HG03432 (cell line): Measurements from ENCODE around the gene ATP5PB.

Source experiments
- ATAC-seq: cut with Tn5 transposase; IDR thresholded peaks from one replicate; pipeline ENCODE4 v1.9.1; 2021; ENCODE audit warnings: mild to moderate bottlenecking, moderate library complexity; ENCODE audit not compliant: unreplicated experiment

Gene ATP5PB

DNA sequence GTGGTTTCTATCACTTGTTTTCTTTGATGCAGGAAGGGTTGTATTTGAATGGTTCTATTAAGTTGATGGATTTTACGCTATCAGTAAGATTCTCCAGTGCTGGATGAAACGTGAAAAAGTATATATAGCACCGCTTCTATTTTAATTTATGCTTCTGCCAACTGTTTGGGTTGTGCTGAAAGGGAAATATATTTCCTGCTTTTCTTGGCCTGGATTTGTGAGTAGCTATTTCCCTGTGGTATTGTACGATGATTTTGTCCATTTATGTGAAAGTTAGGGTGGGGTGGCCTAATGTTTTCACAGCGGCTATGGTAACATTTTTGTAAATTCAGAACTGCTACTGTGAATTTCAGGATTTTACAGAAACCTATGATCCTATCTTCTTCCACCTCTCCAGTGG, 24.8 kb downstream of the ATP5PB start:
- no peak for ATAC-seq

DNA sequence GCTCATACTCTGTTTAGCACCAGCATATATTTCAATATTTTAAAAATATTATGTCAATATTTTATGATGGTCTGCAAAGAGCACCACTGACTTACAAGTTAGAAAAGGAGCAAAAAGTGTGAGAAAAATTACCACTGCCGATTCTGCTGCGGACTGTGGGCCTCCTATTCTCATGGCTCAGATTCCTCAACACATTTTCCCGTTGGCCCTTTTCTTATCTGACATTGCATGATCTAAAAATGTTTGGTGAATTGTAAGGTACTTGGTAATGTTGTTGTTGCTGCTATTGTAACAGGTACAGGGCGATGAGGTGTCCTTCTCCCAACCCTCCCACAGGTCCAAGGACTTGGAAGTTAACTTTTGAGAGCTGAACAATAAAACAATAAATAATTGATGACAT, 25.3 kb downstream of the ATP5PB start:
- no peak for ATAC-seq

DNA sequence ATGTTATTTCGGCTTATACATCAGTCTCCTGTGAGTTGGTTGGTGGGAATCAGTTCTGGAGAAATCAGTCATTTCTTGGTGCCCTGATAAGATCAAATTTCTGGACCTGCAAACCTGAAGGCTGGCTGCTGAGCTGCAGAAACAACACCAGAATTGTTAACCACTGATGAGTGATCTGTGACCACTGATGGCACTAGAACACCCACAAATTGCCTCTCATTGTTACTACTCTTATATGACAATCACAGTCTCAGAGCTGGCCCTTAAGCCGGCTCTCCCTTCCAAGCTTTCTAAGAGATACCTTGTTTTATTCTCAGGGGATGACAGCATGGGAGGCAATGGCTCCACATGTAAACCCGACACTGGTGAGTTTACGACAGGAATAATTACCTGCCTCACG, 26.4 kb downstream of the ATP5PB start:
- no peak for ATAC-seq

DNA sequence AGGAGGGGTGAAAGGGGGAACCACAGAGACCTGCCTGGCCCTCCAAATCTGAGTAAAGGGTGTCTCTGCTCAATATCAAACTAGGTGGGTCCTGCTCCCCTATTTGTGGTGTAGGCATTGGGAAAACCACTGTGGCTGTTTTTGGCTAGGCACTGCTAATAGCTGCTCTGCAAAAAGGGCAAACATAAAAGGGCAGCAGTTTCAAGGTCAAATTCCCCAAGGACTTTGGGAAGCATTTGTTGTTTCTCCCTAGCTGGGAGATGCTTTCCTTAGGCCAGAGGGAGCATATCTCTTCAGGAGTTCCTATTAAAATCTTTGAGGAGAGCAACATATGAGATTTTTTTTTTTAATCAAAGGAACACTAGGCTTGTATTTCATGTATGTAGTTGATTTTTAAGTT, 26.9 kb downstream of the ATP5PB start:
- ATAC-seq, result no peak

DNA sequence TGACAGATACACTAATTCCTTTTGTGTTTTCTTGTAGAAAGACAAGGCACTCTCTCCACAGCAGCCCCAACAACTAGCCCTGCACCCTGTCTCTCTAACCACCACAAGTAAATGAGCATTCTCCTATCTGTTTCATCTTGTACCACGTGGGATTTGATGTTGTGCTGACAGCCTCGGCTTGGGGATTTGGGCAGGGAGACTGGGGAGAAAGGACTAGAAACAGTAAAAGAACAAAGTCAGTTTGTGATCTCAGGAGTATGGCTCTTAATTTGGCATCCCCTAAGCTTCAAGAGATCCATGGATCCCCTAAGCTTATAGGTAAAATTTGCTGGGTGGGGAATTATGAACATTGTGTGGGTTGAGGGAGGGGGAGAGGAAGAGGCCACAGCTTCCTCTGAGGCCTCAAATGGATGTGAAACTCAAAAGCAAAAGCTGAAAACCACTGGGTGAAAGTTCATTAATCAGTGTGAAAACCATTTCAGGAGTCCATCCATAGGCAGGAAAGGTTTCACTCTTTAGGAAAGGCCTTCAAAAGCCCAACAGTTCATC, 27.6 kb downstream of the ATP5PB start:
- ATAC-seq, result peak; percentile 75

DNA sequence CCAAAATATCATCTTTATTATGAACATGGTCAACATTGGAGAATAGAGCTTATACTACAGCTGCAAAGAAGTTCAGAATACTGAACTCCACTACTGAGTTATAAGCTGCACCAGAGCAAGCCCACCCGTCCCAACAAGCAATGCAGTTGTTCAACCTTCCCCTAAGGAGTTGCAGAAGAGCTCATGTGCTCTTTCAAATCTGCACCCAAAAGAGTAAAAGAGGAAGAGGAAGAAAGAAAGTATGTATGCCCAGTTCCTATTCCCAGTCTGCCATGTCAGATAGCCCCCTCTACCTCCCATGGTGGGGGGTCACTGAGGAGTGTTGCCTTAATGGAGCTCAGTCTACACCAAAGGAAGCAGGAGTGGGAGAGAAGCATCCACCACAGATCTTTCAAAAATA, 31.4 kb downstream of the ATP5PB start:
- no peak for ATAC-seq

DNA sequence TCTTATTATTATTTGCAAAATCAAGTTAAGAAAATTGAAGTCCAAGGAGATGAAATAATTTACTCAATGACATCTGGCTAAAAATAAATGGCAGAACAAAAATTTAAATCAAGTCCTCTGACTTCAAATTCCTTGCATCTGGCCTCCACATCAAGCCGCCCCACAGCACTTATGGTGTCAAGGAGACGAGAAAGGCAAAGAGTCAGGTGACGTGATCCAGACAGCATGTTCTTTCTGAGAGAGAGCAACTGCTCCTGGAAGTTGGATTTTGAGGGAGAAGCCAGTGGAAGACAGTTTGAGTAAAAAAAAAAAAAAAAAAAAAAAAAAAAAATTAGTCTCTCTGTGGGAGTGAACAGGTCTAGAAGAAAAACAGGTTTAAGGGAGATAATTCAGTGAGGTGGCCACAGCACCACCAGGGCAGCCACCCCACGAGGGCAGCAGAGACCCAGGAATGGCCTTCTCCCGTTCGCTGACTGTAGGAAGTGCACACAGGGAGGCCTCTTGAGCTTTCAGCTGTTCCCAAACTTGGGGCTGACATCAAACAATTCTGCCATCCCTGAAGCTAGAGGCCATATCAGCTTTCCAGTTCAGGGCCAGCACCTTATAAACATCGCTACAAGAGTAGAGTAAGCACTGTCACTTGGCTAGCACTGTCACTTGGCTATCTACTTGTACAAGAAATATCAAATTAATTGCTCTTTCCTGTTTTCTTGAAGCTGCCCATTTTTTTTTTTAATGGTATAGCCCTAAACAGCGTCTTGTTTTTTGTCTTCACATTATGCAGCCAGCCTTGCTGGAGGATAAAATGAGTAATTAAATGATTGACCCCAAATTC, 32.3 kb downstream of the ATP5PB start:
- no peak for ATAC-seq

DNA sequence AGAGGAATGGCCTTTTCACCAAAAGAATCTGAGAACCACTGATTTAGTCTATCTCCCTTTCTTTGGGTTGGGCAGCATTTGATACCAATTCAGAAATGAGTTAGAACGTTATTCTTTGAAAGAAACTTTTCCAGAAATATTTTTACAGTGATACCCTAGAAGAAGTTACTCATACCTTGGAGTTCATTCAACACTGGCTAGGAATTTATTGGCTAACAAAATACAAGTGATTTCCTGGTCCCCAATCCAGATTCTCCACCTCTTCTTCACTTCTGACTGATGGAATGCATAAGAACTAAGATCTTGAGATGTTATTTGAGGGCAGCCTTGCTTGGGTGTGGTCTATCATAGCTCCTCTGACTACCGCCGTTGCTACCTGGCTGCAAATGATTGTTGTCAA, 33.9 kb downstream of the ATP5PB start:
- ATAC-seq, result no peak

DNA sequence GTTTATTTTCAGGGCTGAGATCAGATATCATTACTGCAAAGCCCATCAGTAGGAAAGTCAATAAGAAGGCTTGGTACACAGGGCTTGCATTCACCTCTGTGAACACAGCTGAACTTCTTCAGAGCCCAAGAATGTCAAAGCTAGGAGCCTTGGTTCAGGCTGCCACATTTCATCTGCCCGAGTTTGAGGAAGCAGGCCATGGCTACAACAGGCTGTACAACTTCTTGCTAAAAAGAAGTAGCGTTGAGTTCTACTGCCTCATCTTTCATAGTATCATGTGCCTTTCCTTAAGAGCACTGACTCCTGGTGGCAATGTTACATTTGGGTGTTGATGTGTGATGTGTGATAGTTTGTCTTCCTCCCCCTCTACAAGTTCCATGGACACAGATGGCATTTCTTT, 34.6 kb downstream of the ATP5PB start:
- no peak for ATAC-seq

DNA sequence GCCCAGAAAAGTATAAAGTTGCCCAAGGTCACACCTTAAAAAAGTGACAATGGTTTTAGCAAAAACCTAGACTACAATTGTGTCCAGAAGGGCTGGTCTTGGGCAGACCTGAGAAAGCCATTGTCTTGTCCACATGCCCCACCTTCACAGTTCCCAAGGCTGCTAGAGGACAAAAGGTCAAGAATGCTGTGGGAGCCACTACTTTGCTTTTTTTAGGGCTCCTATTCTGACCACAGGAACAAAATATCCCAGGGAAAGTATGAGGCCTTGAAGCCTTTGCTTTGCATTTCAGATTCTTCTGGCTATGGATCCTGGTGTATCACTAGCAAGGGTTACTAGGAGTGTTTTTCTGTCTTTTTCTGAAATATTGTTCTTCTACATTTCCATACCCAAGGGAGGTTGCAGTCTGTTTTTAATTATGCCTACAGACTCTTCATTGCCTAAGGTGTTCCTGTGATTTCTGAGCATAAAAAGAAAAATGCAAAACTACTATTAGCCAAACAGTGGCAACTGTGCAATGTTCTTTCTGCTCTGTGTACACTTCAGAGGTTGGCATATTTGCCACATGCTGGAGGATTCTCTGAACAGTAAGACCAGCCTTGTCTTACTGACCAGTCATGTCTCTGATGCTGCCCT, 35.2 kb downstream of the ATP5PB start:
- ATAC-seq, result no peak

DNA sequence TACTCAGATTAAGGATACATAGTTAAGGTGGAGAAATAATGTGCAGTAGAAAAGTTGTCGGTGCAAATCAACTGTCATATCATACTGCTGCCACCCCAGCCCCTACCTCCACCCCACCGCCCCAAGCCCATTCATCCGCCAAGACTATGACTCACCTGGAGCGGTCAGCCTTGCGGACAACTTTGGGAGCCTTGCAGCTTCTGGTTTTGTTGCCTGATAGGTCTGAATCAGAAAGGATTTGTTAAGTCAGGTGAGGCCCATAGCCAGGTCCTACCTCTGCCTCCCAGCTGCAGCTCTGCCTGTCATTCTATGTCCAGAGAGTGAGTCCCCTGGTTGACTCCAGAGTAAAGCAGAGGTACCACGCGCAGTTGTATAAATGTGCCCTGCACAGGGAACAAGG, 37.2 kb downstream of the ATP5PB start:
- ATAC-seq, result no peak

DNA sequence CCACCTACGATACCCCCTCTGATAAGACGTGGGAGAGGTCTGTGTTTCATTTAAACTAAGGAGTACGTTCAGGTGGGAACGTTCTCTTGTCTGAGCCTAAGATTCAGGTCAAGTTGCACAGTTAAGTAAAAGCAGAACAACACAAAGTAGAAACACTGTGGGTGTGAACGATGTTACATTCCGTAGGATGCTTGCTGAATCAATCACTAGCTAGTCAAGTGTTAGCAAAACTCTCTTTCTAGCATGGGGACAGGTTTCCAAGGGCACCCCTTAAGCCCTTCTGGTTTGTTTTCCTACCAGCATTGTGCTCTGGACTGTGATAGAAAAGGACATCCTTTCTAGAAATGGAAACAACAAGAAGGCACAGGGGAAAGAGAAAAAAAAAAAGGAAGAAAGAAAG, 37.9 kb downstream of the ATP5PB start:
- ATAC-seq, result no peak

DNA sequence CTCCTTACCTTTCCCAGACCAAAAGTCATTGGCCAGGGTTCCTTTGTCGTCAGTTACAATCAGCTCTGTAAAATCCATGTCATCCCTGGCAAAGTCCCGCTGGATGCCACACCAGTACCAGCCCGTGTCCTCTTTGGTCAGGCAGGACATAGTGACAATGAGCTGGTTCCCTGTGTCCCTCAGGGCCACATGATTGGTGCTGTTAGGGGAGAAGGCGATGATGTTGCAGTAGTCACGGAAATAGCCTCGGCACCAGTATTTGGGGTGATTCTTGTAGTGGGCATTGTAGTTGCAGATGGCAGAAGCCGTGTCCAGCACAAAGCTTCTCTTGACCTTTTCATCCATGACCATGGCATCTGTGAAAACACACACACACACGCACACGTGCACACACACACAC, 39.4 kb downstream of the ATP5PB start:
- ATAC-seq, result no peak

DNA sequence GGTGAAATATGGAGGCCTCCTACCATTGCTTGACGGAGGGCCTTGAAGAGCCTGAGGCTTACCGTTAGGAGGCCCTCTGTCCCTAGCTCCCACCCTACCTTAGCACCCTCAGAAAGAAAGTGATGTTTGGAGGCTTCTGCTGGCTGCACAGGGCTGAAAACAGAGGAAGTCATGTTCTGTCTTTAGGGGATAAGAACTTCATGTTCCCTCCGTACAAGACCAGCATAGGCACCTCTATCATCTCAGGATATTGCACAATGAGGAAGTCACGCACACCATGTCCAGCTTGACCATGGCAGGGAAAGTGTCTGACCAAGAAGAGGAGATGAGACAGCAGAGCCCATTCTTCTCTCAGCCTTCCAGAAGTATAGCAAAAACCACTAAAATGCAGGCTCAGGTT, 40.3 kb downstream of the ATP5PB start:
- no peak for ATAC-seq

DNA sequence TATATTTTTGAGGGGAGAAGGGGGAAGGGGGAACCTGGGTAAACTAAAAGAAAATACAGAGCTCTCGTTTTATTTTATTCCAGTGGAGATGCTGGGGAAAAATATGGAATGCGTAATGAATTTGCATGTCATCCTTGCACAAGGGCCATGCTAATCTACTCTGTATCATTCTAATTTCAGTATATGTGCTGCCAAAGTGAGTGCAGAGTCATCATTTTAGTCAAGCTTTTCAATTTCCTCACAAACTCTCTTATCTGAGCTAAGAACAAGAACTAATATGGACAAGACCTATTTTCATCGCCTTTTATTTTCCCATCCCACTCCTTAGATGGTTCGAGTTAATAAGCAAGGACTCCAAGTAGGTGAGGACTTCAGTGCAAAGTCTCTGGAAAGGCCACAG, 41.0 kb downstream of the ATP5PB start:
- no peak for ATAC-seq

DNA sequence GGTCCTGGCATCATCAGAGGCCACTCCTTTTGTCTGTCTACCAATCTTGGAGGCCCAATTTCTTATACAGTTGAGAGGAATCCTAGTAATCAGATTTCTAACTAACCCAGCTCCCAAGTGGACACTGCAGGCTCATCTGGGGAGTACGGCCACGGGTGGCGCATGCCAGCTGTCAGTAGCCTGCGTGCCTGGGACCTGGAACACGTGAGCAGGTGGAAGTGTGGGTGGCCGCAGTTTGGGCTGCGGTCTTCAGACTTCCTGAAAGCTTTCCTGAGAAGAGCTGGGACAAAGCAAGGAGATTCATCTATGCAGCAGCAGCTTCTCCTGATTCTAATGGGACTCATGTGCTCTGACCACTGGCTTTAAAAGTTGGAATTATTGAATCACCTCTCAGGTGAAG, 41.8 kb downstream of the ATP5PB start:
- no peak for ATAC-seq

DNA sequence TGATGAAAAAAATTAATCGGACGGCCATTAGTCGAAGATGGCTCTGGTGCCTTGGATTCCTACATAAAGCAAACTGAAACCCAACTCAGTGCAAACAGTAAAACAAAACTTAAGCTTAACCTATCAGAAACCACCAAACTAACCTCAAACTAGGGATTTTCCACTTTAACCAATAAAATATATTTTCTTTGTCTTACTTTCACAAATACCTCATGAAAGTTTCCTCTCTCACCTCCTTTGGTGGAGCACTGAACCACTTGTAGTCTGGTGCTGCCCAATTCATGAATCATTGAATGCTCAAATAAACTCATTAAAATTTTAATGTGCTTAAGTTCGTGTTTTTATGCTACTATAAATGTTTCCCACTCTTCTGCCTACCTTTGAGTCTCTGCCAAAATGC, 47.1 kb downstream of the ATP5PB start:
- ATAC-seq, result no peak

DNA sequence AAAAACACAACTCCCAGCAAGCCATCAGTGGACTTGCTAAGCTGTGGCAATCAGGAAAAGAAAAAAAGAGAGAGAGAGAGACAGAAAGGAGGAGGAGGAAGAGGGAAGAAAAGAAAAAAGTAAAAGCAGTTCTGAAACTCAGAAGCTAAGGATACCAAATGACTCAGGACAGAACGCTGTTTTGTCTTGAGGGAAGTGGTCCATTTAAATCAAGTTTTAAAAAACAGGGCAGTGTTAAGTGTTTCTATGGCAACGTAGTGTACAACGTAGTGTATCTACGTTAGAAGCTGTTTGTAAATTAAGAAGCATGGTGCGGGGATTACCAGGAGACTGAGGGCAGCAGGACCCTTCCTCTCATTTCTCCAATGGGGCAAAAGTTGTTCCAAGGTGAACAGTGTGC, 48.3 kb downstream of the ATP5PB start:
- ATAC-seq, result no peak

DNA sequence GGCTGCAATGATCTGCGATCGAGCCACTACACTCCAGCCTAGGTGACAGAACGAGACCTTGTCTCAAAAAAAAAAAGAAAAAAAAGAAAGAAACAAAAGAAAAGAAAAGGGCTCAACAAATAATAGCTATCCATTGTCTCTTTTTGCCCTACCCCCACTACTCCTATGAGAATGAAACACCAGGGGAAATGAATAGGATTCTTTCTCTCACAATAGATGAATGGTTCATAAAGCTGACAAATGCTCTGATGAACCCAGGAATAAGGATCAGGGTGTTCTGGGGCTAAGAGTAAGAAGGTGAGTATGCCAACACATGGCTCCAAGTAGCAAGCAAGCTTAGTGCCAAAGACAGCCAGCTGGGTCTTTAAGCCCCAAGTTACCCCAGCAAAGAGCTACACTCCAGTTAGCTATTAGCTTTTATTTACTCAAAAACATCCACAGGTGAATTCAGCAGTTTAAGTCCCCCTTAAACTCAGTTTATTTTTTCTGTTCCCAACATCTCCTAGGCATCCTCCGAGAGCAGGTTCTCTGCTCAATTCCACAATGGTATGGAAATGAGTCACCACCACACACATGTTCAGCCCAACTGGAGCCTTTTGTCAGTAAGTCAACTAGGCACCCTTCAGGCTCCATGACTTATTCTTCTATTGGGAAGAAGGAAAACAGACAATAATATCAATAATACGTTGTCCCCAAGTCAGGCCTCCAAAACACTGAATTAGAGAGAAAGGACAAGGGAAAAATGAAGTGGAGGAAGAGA, 49.9 kb downstream of the ATP5PB start:
- no peak for ATAC-seq

DNA sequence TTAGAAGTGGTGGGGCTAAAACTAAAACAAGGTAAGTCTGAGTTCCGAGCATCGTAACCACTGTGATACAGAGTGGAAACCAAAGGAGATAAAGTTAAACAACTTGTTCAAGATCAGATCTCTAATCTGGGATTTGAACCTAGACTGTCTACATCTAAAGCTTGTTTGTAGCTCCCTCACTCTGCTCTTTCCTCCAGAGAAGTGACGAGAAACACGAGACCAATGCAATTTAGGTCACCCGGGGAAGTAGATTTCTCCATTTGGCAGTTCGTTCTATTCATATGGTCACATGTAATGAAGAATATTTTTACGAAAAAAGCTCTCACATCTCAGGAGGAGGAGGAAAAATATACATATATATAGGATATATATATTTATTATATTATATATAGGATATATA, 52.4 kb downstream of the ATP5PB start:
- no peak for ATAC-seq

DNA sequence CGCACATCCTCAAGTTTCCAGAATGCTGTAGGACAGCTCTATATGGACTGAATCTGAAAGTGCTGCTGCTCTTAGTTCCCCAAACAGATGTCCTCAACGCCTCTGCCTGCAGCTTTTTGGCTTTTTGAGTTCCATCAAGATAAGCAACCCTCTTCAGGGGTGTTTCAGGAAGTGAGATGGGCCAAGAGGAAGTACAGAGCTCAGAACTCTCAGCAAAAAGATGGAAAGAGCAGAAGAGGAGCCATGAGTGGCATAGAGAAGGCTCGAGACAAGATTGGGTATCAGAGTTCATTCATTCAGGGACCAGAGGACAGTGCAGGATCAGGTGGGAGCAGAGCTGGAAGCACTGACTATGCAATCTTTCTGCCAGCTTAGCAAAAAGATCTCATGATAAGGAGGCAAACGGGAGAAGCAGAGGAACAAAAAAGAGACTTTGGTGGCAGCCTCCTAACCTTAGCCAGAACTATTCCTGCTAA, 54.4 kb downstream of the ATP5PB start, which contains the start of the genes ADORA3 and TMIGD3:
TSS of gene ADORA3 (minus strand) at position 49 of the 476 bp plus-strand sequence. CDS start 279 bp downstream, outside the sequence.
TSS of gene TMIGD3 (minus strand) at position 49 of the 476 bp plus-strand sequence. CDS start 279 bp downstream, outside the sequence.
- no peak for ATAC-seq
